Neural cell (in vitro differentiated cells): Measurements from ENCODE around the gene LMO3.

Source experiments
- EP300 ChIP-seq: fragments of 450-650 bp; conservative IDR thresholded peaks from 2 replicates; pipeline ENCODE4 v1.6.1; 2014; ENCODE audit warnings: antibody characterized with exemption, mild to moderate bottlenecking, moderate library complexity; ENCODE audit not compliant: poor library complexity, severe bottlenecking
- POLR2AphosphoS5 ChIP-seq: IDR thresholded peaks from 2 replicates; pipeline ENCODE4 v1.6.1; 2012
- RAD21 ChIP-seq: fragments of 450-650 bp; conservative IDR thresholded peaks from 2 replicates; pipeline ENCODE4 v1.6.1; 2014; ENCODE audit warnings: antibody characterized with exemption, mild to moderate bottlenecking, moderate library complexity
- SMC3 ChIP-seq: fragments of 450-650 bp; conservative IDR thresholded peaks from 2 replicates; pipeline ENCODE4 v1.6.1; 2014; ENCODE audit warnings: antibody characterized with exemption, mild to moderate bottlenecking, moderate library complexity; ENCODE audit not compliant: poor library complexity
- TAF1 ChIP-seq: IDR thresholded peaks from 2 replicates; pipeline ENCODE4 v1.6.1; 2012; ENCODE audit warnings: low read depth
- TF ChIP-seq, protein P1 (sequence below): fragments of 450-650 bp; IDR thresholded peaks from 2 replicates; pipeline ENCODE4 v1.5.1; 2014; ENCODE audit warnings: antibody characterized with exemption, mild to moderate bottlenecking, moderate library complexity; ENCODE audit not compliant: poor library complexity, severe bottlenecking

DNA sequence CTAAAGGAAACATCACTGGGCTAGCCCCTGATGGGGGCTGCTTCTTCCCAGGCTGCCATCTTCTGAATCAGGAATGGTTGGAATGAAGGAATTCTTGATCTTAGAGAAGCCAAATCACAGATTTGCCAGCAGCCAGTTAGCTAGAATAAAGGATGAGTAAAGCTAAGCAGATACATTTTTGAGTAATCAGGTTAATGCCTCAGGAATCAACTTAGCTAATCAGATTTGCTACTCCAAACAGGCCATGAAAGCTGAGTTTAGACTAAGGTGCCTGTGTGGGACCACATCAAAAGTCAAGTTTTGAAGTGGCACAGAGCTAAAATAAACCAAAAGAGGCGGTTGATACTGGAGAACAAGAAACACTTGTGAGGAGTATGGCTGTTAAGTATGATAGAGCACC lies 28.8 kb upstream of the LMO3 start:
- TF ChIP-seq EP300: no peak
- no peak for TF ChIP-seq POLR2AphosphoS5
- TF ChIP-seq, protein P1, sequence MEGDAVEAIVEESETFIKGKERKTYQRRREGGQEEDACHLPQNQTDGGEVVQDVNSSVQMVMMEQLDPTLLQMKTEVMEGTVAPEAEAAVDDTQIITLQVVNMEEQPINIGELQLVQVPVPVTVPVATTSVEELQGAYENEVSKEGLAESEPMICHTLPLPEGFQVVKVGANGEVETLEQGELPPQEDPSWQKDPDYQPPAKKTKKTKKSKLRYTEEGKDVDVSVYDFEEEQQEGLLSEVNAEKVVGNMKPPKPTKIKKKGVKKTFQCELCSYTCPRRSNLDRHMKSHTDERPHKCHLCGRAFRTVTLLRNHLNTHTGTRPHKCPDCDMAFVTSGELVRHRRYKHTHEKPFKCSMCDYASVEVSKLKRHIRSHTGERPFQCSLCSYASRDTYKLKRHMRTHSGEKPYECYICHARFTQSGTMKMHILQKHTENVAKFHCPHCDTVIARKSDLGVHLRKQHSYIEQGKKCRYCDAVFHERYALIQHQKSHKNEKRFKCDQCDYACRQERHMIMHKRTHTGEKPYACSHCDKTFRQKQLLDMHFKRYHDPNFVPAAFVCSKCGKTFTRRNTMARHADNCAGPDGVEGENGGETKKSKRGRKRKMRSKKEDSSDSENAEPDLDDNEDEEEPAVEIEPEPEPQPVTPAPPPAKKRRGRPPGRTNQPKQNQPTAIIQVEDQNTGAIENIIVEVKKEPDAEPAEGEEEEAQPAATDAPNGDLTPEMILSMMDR: no peak
- TF ChIP-seq TAF1: no peak
- TF ChIP-seq RAD21: no peak
- TF ChIP-seq SMC3: no peak
